Large intestine (tissue), 12 donors: Measurements from ENCODE around the gene TPX2. TPM values are rescaled to one million over a fixed set of nuclear protein-coding genes. Genes with fewer than 3 reads are reported as not detected.
A peak's percentile ranks its signal among the peaks of the same experiment; 100 is the strongest.

ENCODE experiments used
- DNase-seq, 2 donors: peaks; one replicate each; pipeline versions ENCODE4 v3.0.0 to v3.0.0-alpha.2; 2013
- H3K27ac ChIP-seq: one replicate; pipeline ENCODE4 v1.5.1; 2013; ENCODE audit warnings: low read length
- H3K27me3 ChIP-seq: 2 replicates; pipeline ENCODE4 v1.6.1; 2013; ENCODE audit warnings: low read length; ENCODE audit not compliant: control insufficient read depth, insufficient read depth
- H3K36me3 ChIP-seq: 2 replicates; pipeline ENCODE4 v1.6.1; 2013; ENCODE audit warnings: low read length; ENCODE audit not compliant: control insufficient read depth, insufficient read depth
- H3K4me1 ChIP-seq: one replicate; pipeline ENCODE4 v1.6.1; 2013; ENCODE audit warnings: low read length; ENCODE audit not compliant: control insufficient read depth, insufficient read depth
- H3K4me3 ChIP-seq: one replicate; pipeline ENCODE4 v1.5.1; 2013; ENCODE audit warnings: low read length
- H3K9me3 ChIP-seq: one replicate; pipeline ENCODE4 v1.6.1; 2013; ENCODE audit warnings: mild to moderate bottlenecking, low read depth, low read length, moderate library complexity; ENCODE audit not compliant: control insufficient read depth
- WGBS: methylation state at CpG from one replicate; pipeline ENCODE4 v1.1.5; 2013; ENCODE audit warnings: low lambda C conversion rate; ENCODE audit not compliant: insufficient coverage; 5-methylcytosine and 5-hydroxymethylcytosine counted together
- long read RNA-seq, 11 donors: transcript quantifications; one replicate each; lab custom pipeline, GENCODE V29; 2026
- polyA plus RNA-seq: library from polyadenylated mRNA; unstranded; fragments of 120-200 nt; gene quantifications from one replicate; pipeline ENCODE4 v1.2.1, GENCODE V29; 2013

Gene TPX2, protein sequence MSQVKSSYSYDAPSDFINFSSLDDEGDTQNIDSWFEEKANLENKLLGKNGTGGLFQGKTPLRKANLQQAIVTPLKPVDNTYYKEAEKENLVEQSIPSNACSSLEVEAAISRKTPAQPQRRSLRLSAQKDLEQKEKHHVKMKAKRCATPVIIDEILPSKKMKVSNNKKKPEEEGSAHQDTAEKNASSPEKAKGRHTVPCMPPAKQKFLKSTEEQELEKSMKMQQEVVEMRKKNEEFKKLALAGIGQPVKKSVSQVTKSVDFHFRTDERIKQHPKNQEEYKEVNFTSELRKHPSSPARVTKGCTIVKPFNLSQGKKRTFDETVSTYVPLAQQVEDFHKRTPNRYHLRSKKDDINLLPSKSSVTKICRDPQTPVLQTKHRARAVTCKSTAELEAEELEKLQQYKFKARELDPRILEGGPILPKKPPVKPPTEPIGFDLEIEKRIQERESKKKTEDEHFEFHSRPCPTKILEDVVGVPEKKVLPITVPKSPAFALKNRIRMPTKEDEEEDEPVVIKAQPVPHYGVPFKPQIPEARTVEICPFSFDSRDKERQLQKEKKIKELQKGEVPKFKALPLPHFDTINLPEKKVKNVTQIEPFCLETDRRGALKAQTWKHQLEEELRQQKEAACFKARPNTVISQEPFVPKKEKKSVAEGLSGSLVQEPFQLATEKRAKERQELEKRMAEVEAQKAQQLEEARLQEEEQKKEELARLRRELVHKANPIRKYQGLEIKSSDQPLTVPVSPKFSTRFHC
- polyA plus RNA-seq, result 21.8 TPM
- long read RNA-seq, donor 1, partial matches to known transcripts, result 0 of 1 reads
- long read RNA-seq, donor 1, other reads (novel, unspliced or antisense), result 0 of 1 reads
- long read RNA-seq, donor 2, partial matches to known transcripts, result 6 of 7 reads
- long read RNA-seq, donor 2, other reads (novel, unspliced or antisense), result 0 of 7 reads
- long read RNA-seq, donor 3, partial matches to known transcripts, result 0 of 1 reads
- long read RNA-seq, donor 3, other reads (novel, unspliced or antisense), result 0 of 1 reads
- long read RNA-seq, donor 4, result 0 reads
- long read RNA-seq, donor 5, result 0 reads
- long read RNA-seq, donor 6, partial matches to known transcripts, result 5 of 6 reads
- long read RNA-seq, donor 6, other reads (novel, unspliced or antisense), result 0 of 6 reads
- long read RNA-seq, donor 7, partial matches to known transcripts, result 0 of 2 reads
- long read RNA-seq, donor 7, other reads (novel, unspliced or antisense), result 0 of 2 reads
- long read RNA-seq, donor 8, result 0 reads
- long read RNA-seq, donor 9, result 0 reads
- long read RNA-seq, donor 10, transcript TPX2-201 (18 exons, 3,497 nt), result major isoform, 5 of 12 reads
- long read RNA-seq, donor 10, partial matches to known transcripts, result 7 of 12 reads
- long read RNA-seq, donor 10, other reads (novel, unspliced or antisense), result 0 of 12 reads
- long read RNA-seq, donor 11, transcript TPX2-201 (18 exons, 3,497 nt), result major isoform, 6 of 6 reads
- long read RNA-seq, donor 11, partial matches to known transcripts, result 0 of 6 reads
- long read RNA-seq, donor 11, other reads (novel, unspliced or antisense), result 0 of 6 reads

GRCh38 chr20:31738729-31739549 is at the start of gene TPX2:
TPX2 (plus strand) TSS chr20:31739290; CDS start chr20:31757477, 18,187 bp downstream.
- no peaks in the 10 kb centered on the region for H3K9me3 ChIP-seq
- H3K27me3 ChIP-seq, result no peaks in the 10 kb centered on the region
- peak within 1 kb of the TSS; percentile 58 for H3K27ac ChIP-seq
- no peaks in the 10 kb centered on the region for H3K4me1 ChIP-seq
- peak; percentile 96 to 97 for DNase-seq
- WGBS, result no CpG with 5 or more reads among the region's 54 CpGs
- peak within 1 kb of the TSS; percentile 76 for H3K4me3 ChIP-seq
- no peaks in the 10 kb centered on the region for H3K36me3 ChIP-seq

DNA sequence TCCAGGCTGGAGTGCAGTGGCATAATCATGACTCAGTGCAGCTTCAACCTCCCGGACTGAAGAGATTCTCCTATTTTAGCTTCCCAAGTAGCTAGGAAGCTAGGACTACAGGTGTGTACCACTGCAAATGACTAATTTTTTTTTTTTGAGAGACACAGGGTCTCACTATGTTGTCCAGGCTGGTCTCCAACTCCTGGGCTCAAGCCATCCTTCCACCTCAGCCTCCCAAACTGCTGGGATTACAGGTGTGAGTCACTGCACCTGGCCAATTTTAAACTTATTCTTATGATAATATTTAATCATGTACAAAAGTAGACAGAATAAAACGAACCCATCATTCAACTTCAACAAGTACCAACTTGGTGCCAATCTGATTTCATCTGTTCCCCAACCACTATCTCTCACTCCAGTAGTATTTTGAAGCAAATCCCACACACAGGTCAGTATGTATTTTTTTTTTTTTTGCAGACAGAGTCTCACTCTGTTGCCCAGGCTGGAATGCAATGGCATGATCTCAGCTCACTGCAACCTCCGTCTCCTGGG is 48.9 kb upstream of the TPX2 start:
- WGBS, result 100% methylated on average over 1 of the region's 3 CpGs
- H3K4me3 ChIP-seq, result no peak overlapping the region
- no peaks in the 10 kb centered on the region for H3K9me3 ChIP-seq
- DNase-seq, result no peak
- peaks cover 23% of the 10 kb centered on the region for H3K4me1 ChIP-seq
- peaks cover 14% of the 10 kb centered on the region for H3K36me3 ChIP-seq
- no peak overlapping the region for H3K27ac ChIP-seq
- H3K27me3 ChIP-seq, result no peaks in the 10 kb centered on the region

DNA sequence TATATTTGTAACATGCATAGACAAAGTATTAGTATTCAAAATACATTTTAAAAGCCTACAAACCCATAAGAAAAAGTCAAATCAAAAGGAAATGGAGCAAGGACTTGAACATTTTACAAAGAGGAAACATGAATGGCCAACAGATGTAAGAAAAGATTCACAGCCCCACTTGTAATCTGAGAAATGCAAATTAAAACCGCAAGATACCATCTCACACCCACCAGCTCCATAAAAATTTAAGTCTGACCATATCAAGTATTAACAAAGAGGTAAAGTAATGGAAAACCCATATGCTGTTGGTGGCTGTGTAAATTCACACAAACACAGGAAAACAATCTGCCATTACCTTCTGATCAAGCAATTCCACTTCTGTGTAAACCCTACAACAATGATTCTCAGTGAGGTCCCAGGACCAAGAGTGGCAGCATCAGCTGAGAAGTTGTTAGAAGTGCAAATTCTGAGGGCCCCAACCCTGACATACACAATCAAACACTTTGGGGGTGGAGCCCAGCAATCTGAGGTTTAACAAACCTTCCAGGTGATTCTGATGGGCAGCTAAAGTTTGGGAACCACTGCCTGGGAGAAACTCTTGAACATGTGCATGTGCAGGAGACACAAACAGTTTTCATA is 47.3 kb upstream of the TPX2 start:
- Histone ChIP-seq H3K4me3 (no peak overlapping the region), H3K36me3 (peaks cover 14% of the 10 kb centered on the region), H3K4me1 (peaks cover 24% of the 10 kb centered on the region), H3K27me3 (no peaks in the 10 kb centered on the region), H3K27ac (no peak overlapping the region), H3K9me3 (no peaks in the 10 kb centered on the region)
- DNase-seq, result no peak
- WGBS, result no CpG with 5 or more reads among the region's 1 CpG

DNA sequence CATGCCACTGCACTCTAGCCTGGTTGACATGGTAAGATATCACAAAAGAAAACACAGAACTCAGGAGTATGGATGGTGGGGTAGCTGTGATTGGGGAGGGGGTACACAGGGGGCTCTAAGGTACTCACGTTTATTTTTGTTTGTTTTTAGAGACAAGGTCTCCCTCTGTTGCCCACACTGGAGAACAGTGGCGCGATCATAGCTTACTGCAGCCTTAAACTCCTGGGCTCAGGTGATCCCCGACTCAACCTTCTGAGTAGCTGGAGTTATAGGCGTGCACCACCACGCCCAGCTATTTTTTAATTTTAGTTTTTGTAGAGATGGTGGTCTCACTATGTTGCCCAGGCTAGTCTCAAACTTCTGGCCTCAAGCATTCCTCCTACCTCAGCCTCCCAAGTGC is 45.7 kb upstream of the TPX2 start:
- H3K4me1 ChIP-seq, result peaks cover 35% of the 10 kb centered on the region

GRCh38 chr20:31693987-31694661 is 45.0 kb upstream of the TPX2 start:
- no peak for DNase-seq
- peaks cover 42% of the 10 kb centered on the region for H3K4me1 ChIP-seq
- no peaks in the 10 kb centered on the region for H3K9me3 ChIP-seq
- no peak overlapping the region for H3K4me3 ChIP-seq
- peaks cover 9% of the 10 kb centered on the region for H3K36me3 ChIP-seq
- no peaks in the 10 kb centered on the region for H3K27me3 ChIP-seq
- no CpG with 5 or more reads among the region's 4 CpGs for WGBS
- H3K27ac ChIP-seq, result peak overlapping the region; percentile 80

More for the DNA sequence above, 45.7 kb upstream of the TPX2 start:
- WGBS, result no CpG with 5 or more reads among the region's 6 CpGs
- no peak for DNase-seq
- no peak overlapping the region for H3K4me3 ChIP-seq
- H3K27me3 ChIP-seq, result no peaks in the 10 kb centered on the region
- peaks cover 11% of the 10 kb centered on the region for H3K36me3 ChIP-seq
- H3K27ac ChIP-seq, result no peak overlapping the region
- H3K9me3 ChIP-seq, result no peaks in the 10 kb centered on the region

DNA sequence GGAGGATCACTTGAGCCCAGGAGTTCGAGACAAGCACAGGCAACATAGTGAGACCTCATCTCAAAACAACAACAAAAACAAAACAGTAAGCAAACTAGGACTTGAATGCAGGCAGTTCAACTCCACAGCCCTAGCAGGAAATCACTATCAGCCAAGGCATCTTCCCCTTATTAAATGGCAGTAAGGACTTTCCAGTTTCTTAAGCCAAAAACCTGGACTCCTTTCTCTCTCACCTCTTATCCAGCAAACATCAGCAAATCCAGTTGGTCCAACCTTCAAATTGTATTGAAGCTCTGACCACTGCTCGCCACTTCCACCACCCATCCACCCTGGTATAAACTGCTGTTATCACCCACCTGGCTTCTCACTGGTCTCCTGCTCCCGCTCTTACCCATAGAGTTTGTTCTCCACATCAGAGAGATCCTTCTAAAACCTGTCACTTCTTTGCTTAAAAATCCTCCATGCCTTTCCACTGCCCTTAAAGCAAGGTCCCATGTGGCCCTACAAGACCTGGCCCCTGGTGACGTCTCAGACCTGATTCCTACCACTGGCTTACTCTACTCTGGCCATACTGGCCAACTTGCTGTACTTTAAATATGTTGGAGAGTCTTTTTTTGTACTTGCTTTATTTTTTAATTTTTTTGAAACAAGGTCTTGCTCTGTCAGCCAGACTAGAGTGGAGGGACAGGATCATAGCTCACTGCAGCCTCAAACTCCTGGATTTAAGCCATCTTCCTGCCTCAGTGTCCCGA is 44.1 kb upstream of the TPX2 start:
- H3K4me1 ChIP-seq, result peaks cover 48% of the 10 kb centered on the region
- no peak overlapping the region for H3K4me3 ChIP-seq

GRCh38 chr20:31695849-31696804 is 43.0 kb upstream of the TPX2 start:
- WGBS, result no CpG with 5 or more reads among the region's 12 CpGs
- Histone ChIP-seq H3K27me3 (no peaks in the 10 kb centered on the region), H3K36me3 (peaks cover 9% of the 10 kb centered on the region), H3K27ac (peak overlapping the region; percentile 89), H3K9me3 (no peaks in the 10 kb centered on the region), H3K4me1 (peaks cover 48% of the 10 kb centered on the region), H3K4me3 (no peak overlapping the region)
- peak; percentile 87 to 94 for DNase-seq

More for the DNA sequence above, 44.1 kb upstream of the TPX2 start:
- 100% methylated on average over 1 of the region's 5 CpGs for WGBS
- no peaks in the 10 kb centered on the region for H3K27me3 ChIP-seq
- H3K36me3 ChIP-seq, result peaks cover 7% of the 10 kb centered on the region
- DNase-seq, result no peak
- H3K27ac ChIP-seq, result peak overlapping the region; percentile 80
- no peaks in the 10 kb centered on the region for H3K9me3 ChIP-seq
